GM12878 (cell line): ENCODE results near the gene ZBTB5. TPM values are rescaled to one million over a fixed set of nuclear protein-coding genes. Genes with fewer than 3 reads are reported as not detected.

Experiments used
- ATAC-seq: fragments of 200-7000 bp; cut with Tn5 transposase; 3 replicates; pipeline ENCODE4 v1.9.1; 2020; ENCODE audit warnings: mild to moderate bottlenecking, moderate library complexity
- BruUV-seq: library from RNA; stranded (reverse); fragments of 400-500 nt; replicated peaks from 2 replicates; lab custom pipeline; 2021; lab: Mats Ljungman, UMichigan
- CTCF ChIA-PET: fragments of 300-600 bp; sonication (Branson Sonifier 250); formaldehyde crosslinking; extraction: SDS; loops from one replicate; lab custom pipeline; 2021; ENCODE audit warnings: inconsistent platforms; lab: Yijun Ruan, JAX
- POLR2A ChIA-PET: fragments of 350-600 bp; formaldehyde crosslinking; extraction: SDS; loops from one replicate; lab custom pipeline; 2021; ENCODE audit warnings: inconsistent platforms; lab: Charles Lee
- RAD21 ChIA-PET: fragments of 300-600 bp; sonication (Branson Sonifier 250); formaldehyde crosslinking; loops from one replicate; lab custom pipeline; 2023; ENCODE audit warnings: antibody characterized with exemption; ENCODE audit not compliant: unreplicated experiment; lab: Charles Lee
- SMC1A ChIA-PET: fragments of 300-600 bp; sonication (Branson Sonifier 250); formaldehyde crosslinking; loops from one replicate; lab custom pipeline; 2023; ENCODE audit not compliant: unreplicated experiment, uncharacterized antibody; lab: Charles Lee
- DNase-seq: peaks from one replicate; pipeline ENCODE4 v3.0.0-alpha.2; 2011; ENCODE audit warnings: low read depth, low spot score
- FAIRE-seq: peaks from 3 replicates; lab custom pipeline; 2011; peaks lifted over from hg19 to GRCh38; lab: Jason Lieb, UNC
- H2AFZ ChIP-seq: 2 replicates; pipeline ENCODE4 v1.6.0; 2011; ENCODE audit warnings: low read depth, low read length, control low read depth; ENCODE audit not compliant: control insufficient read depth
- H3K27ac ChIP-seq: 2 replicates; pipeline ENCODE4 v1.5.1; 2011; ENCODE audit warnings: control low read depth; ENCODE audit not compliant: control insufficient read depth, insufficient read depth
- H3K27me3 ChIP-seq, 2 experiments: replicated peaks in 1 of 2; 2 replicates each; pipeline versions ENCODE4 v1.6.0 to v1.6.1; 2011; ENCODE audit warnings: low read length in 1 of 2; ENCODE audit not compliant: control insufficient read depth in 2 of 2, insufficient read depth in 2 of 2
- H3K36me3 ChIP-seq, 2 experiments: 2 replicates each; pipeline ENCODE4 v1.5.1; 2011; ENCODE audit warnings: low read length in 1 of 2; ENCODE audit not compliant: control insufficient read depth in 2 of 2, insufficient read depth in 2 of 2
- H3K4me1 ChIP-seq: 2 replicates; pipeline ENCODE4 v1.6.1; 2011; ENCODE audit warnings: mild to moderate bottlenecking, low read length, moderate library complexity, mixed read lengths; ENCODE audit not compliant: control insufficient read depth, insufficient read depth
- H3K4me2 ChIP-seq: 2 replicates; pipeline ENCODE4 v1.6.0; 2011; ENCODE audit warnings: control low read depth; ENCODE audit not compliant: control insufficient read depth, insufficient read depth
- H3K4me3 ChIP-seq: fragments of 200-600 bp; sonication (generic); 2 replicates; pipeline ENCODE4 v1.5.1; 2016
- H3K79me2 ChIP-seq: 2 replicates; pipeline ENCODE4 v1.6.0; 2011; ENCODE audit warnings: low read length; ENCODE audit not compliant: control insufficient read depth, insufficient read depth
- H3K9ac ChIP-seq: 2 replicates; pipeline ENCODE4 v1.8.0; 2011; ENCODE audit warnings: low read length, control low read depth, mixed read lengths; ENCODE audit not compliant: control insufficient read depth, insufficient read depth
- H3K9me3 ChIP-seq: replicated peaks from 3 replicates; pipeline ENCODE4 v1.5.1; 2011; ENCODE audit warnings: mild to moderate bottlenecking, low read length; ENCODE audit not compliant: control insufficient read depth, insufficient read depth
- H4K20me1 ChIP-seq: 2 replicates; pipeline ENCODE4 v1.6.0; 2011; ENCODE audit not compliant: control insufficient read depth, insufficient read depth
- BCL11A ChIP-seq: IDR thresholded peaks from 2 replicates; pipeline ENCODE4 v1.6.1; 2011; ENCODE audit warnings: low read depth, low read length
- EP300 ChIP-seq, 2 experiments: fragments of 150-350 bp in 1 of 2; IDR thresholded peaks; 2 replicates each; pipeline ENCODE4 v1.6.1; 2011 to 2012; ENCODE audit warnings: low read depth in 2 of 2, low read length in 2 of 2, borderline replicate concordance in 1 of 2, improper control_type of control experiment in 1 of 2, inconsistent platforms in 1 of 2; ENCODE audit not compliant: control insufficient read depth in 1 of 2
- ESRRA ChIP-seq: IDR thresholded peaks from 2 replicates; pipeline ENCODE4 v1.6.1; 2012; ENCODE audit warnings: mild to moderate bottlenecking, low read length, improper control_type of control experiment
- FOXK2 ChIP-seq: fragments of 450-650 bp; IDR thresholded peaks from 2 replicates; pipeline ENCODE4 v1.6.1; 2017; ENCODE audit warnings: mild to moderate bottlenecking, moderate library complexity
- HDGF ChIP-seq: fragments of 450-650 bp; IDR thresholded peaks from 2 replicates; pipeline ENCODE4 v1.6.1; 2016; ENCODE audit warnings: antibody characterized with exemption
- IKZF2 ChIP-seq, 2 experiments: fragments of 450-650 bp; IDR thresholded peaks; 2 replicates each; pipeline ENCODE4 v1.6.1; 2017; ENCODE audit warnings: mild to moderate bottlenecking in 2 of 2, moderate library complexity in 2 of 2
- LARP7 ChIP-seq: fragments of 450-650 bp; IDR thresholded peaks from 2 replicates; pipeline ENCODE4 v1.6.1; 2017; ENCODE audit warnings: mild to moderate bottlenecking
- NBN ChIP-seq: fragments of 450-650 bp; IDR thresholded peaks from 2 replicates; pipeline ENCODE4 v1.6.1; 2016
- NFYA ChIP-seq: IDR thresholded peaks from 2 replicates; pipeline ENCODE4 v1.6.1; 2011; ENCODE audit warnings: low read depth, mild to moderate bottlenecking, low read length, improper control_type of control experiment, borderline replicate concordance
- PML ChIP-seq: IDR thresholded peaks from 2 replicates; pipeline ENCODE4 v1.6.1; 2012; ENCODE audit warnings: low read length, inconsistent platforms
- RFX5 ChIP-seq: IDR thresholded peaks from 2 replicates; pipeline ENCODE4 v1.6.1; 2011; ENCODE audit warnings: low read depth, low read length, improper control_type of control experiment
- ZBED1 ChIP-seq: IDR thresholded peaks from 2 replicates; pipeline ENCODE4 v1.6.1; 2016; ENCODE audit warnings: borderline replicate concordance
- ZNF274 ChIP-seq: IDR thresholded peaks from one replicate; pipeline ENCODE4 v1.8.0; 2011; ENCODE audit not compliant: insufficient read length, insufficient read depth
- WGBS: methylation state at CpG from one replicate; pipeline ENCODE4 v1.1.6; 2016; ENCODE audit warnings: low lambda C conversion rate; ENCODE audit not compliant: insufficient replicate concordance, insufficient coverage; ENCODE audit errors: missing lambda C conversion rate; 5-methylcytosine and 5-hydroxymethylcytosine counted together
- in situ Hi-C: fragments of 300-500 bp; cut with MboI; formaldehyde crosslinking; loops from 9 replicates; pipeline ENCODE4 v1.14.3; 2018; ENCODE audit warnings: mixed read lengths
- intact Hi-C: fragments of 100-400 bp; cut with micrococcal nuclease; formaldehyde crosslinking; loops from one replicate; pipeline ENCODE4 v1.14.2; 2022; ENCODE audit not compliant: unreplicated experiment
- polyA plus RNA-seq, 11 experiments: library from polyadenylated mRNA; depleted of rRNA in 4 of 11; unstranded in 6 of 11; stranded (reverse) in 5 of 11; fragments of >200 nt; fragmentation: Nextera tagmentation in 4 of 11; fragmentation: Illumina TruSeq in 1 of 11; extraction: Ambion mirVana in 4 of 11; extraction: Trizol in 1 of 11; gene quantifications; 1 replicate in 1 of 11; 2 replicates in 10 of 11; pipeline versions ENCODE4 v1.2.1 to v1.2.3, GENCODE V29; 2011 to 2016; ENCODE audit warnings: inconsistent platforms in 2 of 11, missing spikeins in 2 of 11, low read depth in 1 of 11
- total RNA-seq, 4 experiments: library from RNA; depleted of rRNA in 3 of 4; stranded (reverse); fragments of >200 nt in 3 of 4; fragmentation: Illumina TruSeq in 1 of 4; extraction: Trizol in 1 of 4; gene quantifications; 2 replicates each; pipeline versions ENCODE4 v1.2.1 to v1.2.3, GENCODE V29; 2013 to 2021
- TF ChIP-seq, protein P1 (sequence below): fragments of 450-650 bp; formaldehyde crosslinking; IDR thresholded peaks from 2 replicates; pipeline ENCODE4 v1.5.0; 2022; ENCODE audit warnings: mild to moderate bottlenecking, missing genetic modification characterization
- TF ChIP-seq, protein P2 (sequence below): fragments of 450-650 bp; IDR thresholded peaks from 2 replicates; pipeline ENCODE4 v1.6.1; 2017; ENCODE audit warnings: mild to moderate bottlenecking, low read depth, inconsistent platforms; ENCODE audit not compliant: poor library complexity, severe bottlenecking

ZBTB5 gene
- total and polyA plus RNA-seq, 10 of the 15 experiments (the other 5 are each of a cell fraction or from before 2014, with no cell fraction given) = 1.4 to 32.5 (median 12.1) TPM

DNA sequence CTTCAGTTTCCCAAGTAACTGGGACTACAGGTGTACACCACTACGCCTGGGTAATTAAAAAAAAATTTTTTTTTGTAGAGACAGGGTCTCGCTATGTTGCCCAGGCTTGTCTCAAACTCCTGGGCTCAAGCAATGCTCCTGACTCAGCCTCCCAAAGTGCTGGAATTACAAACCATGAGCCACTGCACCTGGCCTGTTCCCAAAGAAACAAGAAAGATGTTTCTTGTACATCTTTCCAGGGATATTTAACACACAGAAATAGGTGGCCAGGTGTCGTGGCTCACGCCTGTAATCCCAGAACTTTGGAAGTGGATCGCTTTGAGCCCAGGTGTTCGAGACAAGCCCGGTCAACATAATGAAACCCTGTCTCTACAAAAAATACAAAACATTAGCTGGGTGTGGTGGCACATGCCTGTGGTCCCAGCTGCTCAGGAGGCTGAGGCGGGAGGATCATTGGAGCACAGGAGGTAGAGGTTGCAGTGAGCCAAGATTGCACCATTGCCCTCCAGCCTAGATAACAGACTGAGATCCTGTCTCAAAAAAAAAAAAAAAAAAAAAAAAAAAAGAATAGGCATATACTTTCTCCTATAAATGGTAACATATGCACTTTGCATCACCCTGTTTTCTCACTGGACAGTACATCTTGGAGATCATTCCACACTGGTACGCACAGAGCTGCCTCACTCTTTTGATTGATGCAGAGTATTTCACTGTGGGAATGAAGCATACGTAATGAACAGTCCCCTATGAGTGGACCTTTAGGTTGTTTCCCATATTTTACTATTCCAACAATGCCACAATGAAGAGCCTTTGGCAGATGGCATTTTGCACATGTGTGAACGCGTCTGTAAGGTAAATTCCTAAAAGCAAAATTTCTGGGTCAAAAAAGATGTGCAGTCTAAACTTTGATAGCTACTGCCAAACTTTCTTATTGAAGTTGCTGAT, 44.7 kb downstream of the ZBTB5 start (continued):
- TF ChIP-seq BCL11A = no peak

DNA sequence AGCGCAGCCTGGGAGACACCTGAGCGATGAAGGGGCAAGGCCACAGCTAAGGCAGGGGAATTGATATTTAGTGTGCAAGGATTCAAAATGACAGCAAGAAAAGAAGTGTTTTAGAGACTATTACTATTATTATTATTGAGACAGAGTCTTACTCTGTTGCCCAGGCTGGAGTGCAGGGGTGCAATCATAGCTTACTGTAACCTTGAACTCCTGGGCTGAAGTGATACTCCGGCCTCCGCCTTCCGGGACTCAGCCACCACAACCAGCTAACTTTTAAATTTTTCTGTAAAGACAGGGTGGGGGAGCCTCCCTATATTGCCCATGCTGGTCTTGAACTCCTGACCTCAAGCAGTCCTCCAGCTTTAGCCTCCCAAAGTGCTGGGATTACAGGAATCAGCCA, 46.0 kb downstream of the ZBTB5 start:
- no TSS peak for BruUV-seq
- Histone ChIP-seq H3K9ac (no peak overlapping the region), H3K36me3 (no peaks in the 10 kb centered on the region), H3K4me3 (no peak overlapping the region), H3K27ac (no peak overlapping the region), H3K9me3 (no peaks in the 10 kb centered on the region), H3K4me1 (peaks cover 30% of the 10 kb centered on the region), H3K4me2 (no peak overlapping the region), H3K27me3 (no peaks in the 10 kb centered on the region), H4K20me1 (no peaks in the 10 kb centered on the region), H3K79me2 (peaks cover 22% of the 10 kb centered on the region), H2AFZ (no peak overlapping the region)
- 99% methylated on average over 5 of the region's 5 CpGs for WGBS
- RAD21 ChIA-PET = interaction anchor here (1.0 to 1.1 kb wide), 2 partner anchors 45 to 546 kb away, joined by 3 read pairs; no protein-coding TSS in a partner anchor
- in situ Hi-C loops (no loop called here), intact Hi-C loops (no loop called here)
- CTCF ChIA-PET = interaction anchor here (1.3 to 3.9 kb wide), 4 partner anchors 11 to 62 kb away, joined by 3 to 12 read pairs (median 7); no protein-coding TSS in a partner anchor
- ATAC-seq = no peak
- SMC1A ChIA-PET = interaction anchor here (0.8 to 1.6 kb wide), 5 partner anchors 12 to 76 kb away, joined by 3 to 5 read pairs (median 3); no protein-coding TSS in a partner anchor
- POLR2A ChIA-PET = no interaction called here
- no peak for DNase-seq
- no peak for FAIRE-seq
- TF ChIP-seq ZNF274 (no peak), IKZF2 (IDR thresholded peaks at IDR 0.05) (no peak), ESRRA (no peak), NBN (no peak), PML (no peak), RFX5 (no peak), FOXK2 (no peak), ZBED1 (no peak), HDGF (no peak), NFYA (no peak), EP300 (IDR thresholded peaks at IDR 0.05; ENCODE audit: borderline replicate concordance in 1 of 2, control insufficient read depth in 1 of 2, low read depth in 2 of 2, low read length in 2 of 2) (no peak), LARP7 (no peak)
- TF ChIP-seq, protein P1, sequence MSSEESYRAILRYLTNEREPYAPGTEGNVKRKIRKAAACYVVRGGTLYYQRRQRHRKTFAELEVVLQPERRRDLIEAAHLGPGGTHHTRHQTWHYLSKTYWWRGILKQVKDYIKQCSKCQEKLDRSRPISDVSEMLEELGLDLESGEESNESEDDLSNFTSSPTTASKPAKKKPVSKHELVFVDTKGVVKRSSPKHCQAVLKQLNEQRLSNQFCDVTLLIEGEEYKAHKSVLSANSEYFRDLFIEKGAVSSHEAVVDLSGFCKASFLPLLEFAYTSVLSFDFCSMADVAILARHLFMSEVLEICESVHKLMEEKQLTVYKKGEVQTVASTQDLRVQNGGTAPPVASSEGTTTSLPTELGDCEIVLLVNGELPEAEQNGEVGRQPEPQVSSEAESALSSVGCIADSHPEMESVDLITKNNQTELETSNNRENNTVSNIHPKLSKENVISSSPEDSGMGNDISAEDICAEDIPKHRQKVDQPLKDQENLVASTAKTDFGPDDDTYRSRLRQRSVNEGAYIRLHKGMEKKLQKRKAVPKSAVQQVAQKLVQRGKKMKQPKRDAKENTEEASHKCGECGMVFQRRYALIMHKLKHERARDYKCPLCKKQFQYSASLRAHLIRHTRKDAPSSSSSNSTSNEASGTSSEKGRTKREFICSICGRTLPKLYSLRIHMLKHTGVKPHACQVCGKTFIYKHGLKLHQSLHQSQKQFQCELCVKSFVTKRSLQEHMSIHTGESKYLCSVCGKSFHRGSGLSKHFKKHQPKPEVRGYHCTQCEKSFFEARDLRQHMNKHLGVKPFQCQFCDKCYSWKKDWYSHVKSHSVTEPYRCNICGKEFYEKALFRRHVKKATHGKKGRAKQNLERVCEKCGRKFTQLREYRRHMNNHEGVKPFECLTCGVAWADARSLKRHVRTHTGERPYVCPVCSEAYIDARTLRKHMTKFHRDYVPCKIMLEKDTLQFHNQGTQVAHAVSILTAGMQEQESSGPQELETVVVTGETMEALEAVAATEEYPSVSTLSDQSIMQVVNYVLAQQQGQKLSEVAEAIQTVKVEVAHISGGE (CRISPR knock-in tag) = no peak
- TF ChIP-seq, protein P2, sequence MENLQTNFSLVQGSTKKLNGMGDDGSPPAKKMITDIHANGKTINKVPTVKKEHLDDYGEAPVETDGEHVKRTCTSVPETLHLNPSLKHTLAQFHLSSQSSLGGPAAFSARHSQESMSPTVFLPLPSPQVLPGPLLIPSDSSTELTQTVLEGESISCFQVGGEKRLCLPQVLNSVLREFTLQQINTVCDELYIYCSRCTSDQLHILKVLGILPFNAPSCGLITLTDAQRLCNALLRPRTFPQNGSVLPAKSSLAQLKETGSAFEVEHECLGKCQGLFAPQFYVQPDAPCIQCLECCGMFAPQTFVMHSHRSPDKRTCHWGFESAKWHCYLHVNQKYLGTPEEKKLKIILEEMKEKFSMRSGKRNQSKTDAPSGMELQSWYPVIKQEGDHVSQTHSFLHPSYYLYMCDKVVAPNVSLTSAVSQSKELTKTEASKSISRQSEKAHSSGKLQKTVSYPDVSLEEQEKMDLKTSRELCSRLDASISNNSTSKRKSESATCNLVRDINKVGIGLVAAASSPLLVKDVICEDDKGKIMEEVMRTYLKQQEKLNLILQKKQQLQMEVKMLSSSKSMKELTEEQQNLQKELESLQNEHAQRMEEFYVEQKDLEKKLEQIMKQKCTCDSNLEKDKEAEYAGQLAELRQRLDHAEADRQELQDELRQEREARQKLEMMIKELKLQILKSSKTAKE = no peak
